ENCODE results near the gene INF2.

Gene INF2

GRCh38 chr14:104766863-104767633 is 77.6 kb downstream of the INF2 start:
- Histone ChIP-seq H3K27me3 (ENCODE audit: insufficient read depth, poor library complexity, severe bottlenecking) (no peaks in the 10 kb centered on the region), H3K27ac (replicated peaks) (no peak overlapping the region), H3K4me3 (replicated peaks; ENCODE audit: insufficient read depth, low read length) (no peak overlapping the region)
- TF ChIP-seq GABPA (IDR thresholded peaks at IDR 0.05; ENCODE audit: low read depth): no peak
- no peak for TF ChIP-seq SPI1 (IDR thresholded peaks at IDR 0.05; ENCODE audit: borderline replicate concordance, low read depth)
- no peak for TF ChIP-seq CTCF (IDR thresholded peaks at IDR 0.05; ENCODE audit: insufficient read depth, low read length)
- no peak for TF ChIP-seq POLR2AphosphoS5 (IDR thresholded peaks at IDR 0.05; ENCODE audit: low read depth)
- TF ChIP-seq REST (IDR thresholded peaks at IDR 0.05; ENCODE audit: insufficient replicate concordance, low read depth): no peak
- no peak for DNase-seq (ENCODE audit: low read depth in 1 of 2, low spot score in 1 of 2)

- no peak overlapping the region for H3K27ac ChIP-seq (replicated peaks)
- TF ChIP-seq REST (IDR thresholded peaks at IDR 0.05; ENCODE audit: insufficient replicate concordance, low read depth) (no peak), SPI1 (IDR thresholded peaks at IDR 0.05; ENCODE audit: borderline replicate concordance, low read depth) (no peak), CTCF (IDR thresholded peaks at IDR 0.05; ENCODE audit: insufficient read depth, low read length) (no peak), POLR2AphosphoS5 (IDR thresholded peaks at IDR 0.05; ENCODE audit: low read depth) (no peak)
- DNase-seq (ENCODE audit: low read depth in 1 of 2, low spot score in 1 of 2): no peak
- H3K27me3 ChIP-seq (ENCODE audit: insufficient read depth, poor library complexity, severe bottlenecking): no peaks in the 10 kb centered on the region
- H3K4me3 ChIP-seq (replicated peaks; ENCODE audit: insufficient read depth, low read length): no peak overlapping the region
Measured at GRCh38 chr14:104767634-104767918, 78.2 kb downstream of the INF2 start.

DNA sequence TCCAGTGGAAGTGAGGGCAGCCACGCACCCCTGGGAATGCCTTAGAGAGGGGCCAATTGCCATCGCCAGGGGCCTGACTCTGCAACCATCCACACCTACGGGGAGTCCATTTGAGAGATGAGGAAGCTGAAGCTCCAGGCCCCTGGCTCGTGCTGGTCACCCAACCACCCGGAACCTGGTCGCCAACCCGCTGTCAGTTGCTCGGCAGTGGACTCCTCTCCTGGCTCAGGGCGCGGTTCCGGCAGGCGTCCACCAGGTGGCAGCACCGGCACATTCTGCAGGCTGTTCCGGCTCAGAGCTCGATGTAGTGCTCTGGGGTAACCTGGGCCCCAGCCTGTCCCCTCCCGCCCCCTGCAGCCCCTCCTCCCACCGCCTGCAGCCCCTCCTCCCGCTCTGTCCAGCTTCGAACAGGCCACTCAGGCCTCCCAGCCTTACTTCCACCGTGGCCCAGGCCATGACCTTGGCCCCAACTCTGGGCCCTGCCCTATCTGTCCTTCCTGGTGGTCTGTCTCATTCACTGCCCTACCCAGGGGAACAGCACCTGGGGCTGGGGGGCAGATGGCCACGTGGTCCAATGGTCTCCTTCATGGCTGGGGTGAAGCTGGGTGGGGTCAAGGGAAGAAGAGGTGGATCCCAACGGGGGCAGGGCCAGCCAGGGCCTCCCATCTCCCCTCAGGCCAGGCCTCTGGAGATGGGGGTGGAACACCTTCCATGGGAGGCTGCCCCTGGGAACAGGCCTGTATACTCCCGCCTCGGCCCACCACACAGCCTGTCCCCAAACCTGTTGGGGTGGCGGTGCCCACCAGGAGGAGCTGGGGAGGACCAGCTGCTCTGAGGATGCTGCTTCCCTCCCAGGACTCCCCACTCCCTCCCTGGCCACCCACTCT is 79.3 kb downstream of the INF2 start:
- peak; percentile 66 to 86 for DNase-seq (ENCODE audit: low read depth in 1 of 2, low spot score in 1 of 2)
- TF ChIP-seq SPI1 (IDR thresholded peaks at IDR 0.05; ENCODE audit: borderline replicate concordance, low read depth): no peak
- TF ChIP-seq POLR2AphosphoS5 (IDR thresholded peaks at IDR 0.05; ENCODE audit: low read depth): peak; percentile 31; the same call in 1 of the 2 replicates
- TF ChIP-seq CTCF (IDR thresholded peaks at IDR 0.05; ENCODE audit: insufficient read depth, low read length): peak; percentile 85
- TF ChIP-seq REST (IDR thresholded peaks at IDR 0.05; ENCODE audit: insufficient replicate concordance, low read depth): no peak
- Histone ChIP-seq H3K4me3 (replicated peaks; ENCODE audit: insufficient read depth, low read length) (no peak overlapping the region), H3K27me3 (ENCODE audit: insufficient read depth, poor library complexity, severe bottlenecking) (no peaks in the 10 kb centered on the region), H3K27ac (replicated peaks) (no peak overlapping the region)
